HepG2 (cell line): ENCODE data around the gene NOC3L. TPM values are rescaled to one million over a fixed set of nuclear protein-coding genes. Genes with fewer than 3 reads are reported as not detected.

ENCODE experiments used
- ELF1 ChIP-seq: sonication (generic); formaldehyde crosslinking; IDR thresholded peaks from 2 replicates; pipeline ENCODE4 v1.4.0; 2020; ENCODE audit warnings: missing genetic modification reagents
- GPN1 ChIP-seq: sonication (generic); formaldehyde crosslinking; IDR thresholded peaks from 2 replicates; pipeline ENCODE4 v1.5.1; 2020; ENCODE audit warnings: missing genetic modification reagents, borderline replicate concordance
- KMT2A ChIP-seq: sonication (generic); formaldehyde crosslinking; IDR thresholded peaks from 2 replicates; pipeline ENCODE4 v1.4.0; 2020; ENCODE audit warnings: missing genetic modification reagents
- SIX1 ChIP-seq: sonication (generic); formaldehyde crosslinking; IDR thresholded peaks from 2 replicates; pipeline ENCODE4 v1.4.0; 2020; ENCODE audit warnings: missing genetic modification reagents, borderline replicate concordance
- SPEN ChIP-seq: sonication (generic); formaldehyde crosslinking; IDR thresholded peaks from 2 replicates; pipeline ENCODE4 v1.5.1; 2020; ENCODE audit warnings: low read depth, mild to moderate bottlenecking, missing genetic modification reagents
- ZIK1 ChIP-seq: sonication (generic); formaldehyde crosslinking; IDR thresholded peaks from 2 replicates; pipeline ENCODE4 v1.5.0; 2020; ENCODE audit warnings: mild to moderate bottlenecking, low read depth, missing genetic modification reagents, borderline replicate concordance
- ZMYM2 ChIP-seq: sonication (generic); formaldehyde crosslinking; IDR thresholded peaks from 2 replicates; pipeline ENCODE4 v1.8.0; 2022; ENCODE audit warnings: mild to moderate bottlenecking, missing genetic modification reagents
- ZNF251 ChIP-seq: sonication (generic); formaldehyde crosslinking; IDR thresholded peaks from 2 replicates; pipeline ENCODE4 v1.9.0; 2021; ENCODE audit warnings: mild to moderate bottlenecking, missing genetic modification reagents
- ZNF260 ChIP-seq: sonication (generic); formaldehyde crosslinking; IDR thresholded peaks from 2 replicates; pipeline ENCODE4 v1.4.0; 2020; ENCODE audit warnings: missing genetic modification reagents, low read depth, mild to moderate bottlenecking, borderline replicate concordance
- polyA plus RNA-seq, 8 experiments: library from polyadenylated mRNA; depleted of rRNA in 3 of 8; stranded (reverse) in 7 of 8; unstranded in 1 of 8; fragments of >200 nt; fragmentation: Illumina TruSeq in 4 of 8; extraction: Trizol in 4 of 8; gene quantifications; 2 replicates each; pipeline versions ENCODE4 v1.2.1 to v1.2.3, GENCODE V29; 2011 to 2016; ENCODE audit warnings: low read depth in 4 of 8, missing spikeins in 1 of 8, mixed read lengths in 1 of 8; ENCODE audit not compliant: insufficient read depth in 1 of 8
- total RNA-seq, 5 experiments: library from RNA; depleted of rRNA; stranded (reverse); fragments of >200 nt; fragmentation: Illumina TruSeq; extraction: Trizol; gene quantifications; 2 replicates each; pipeline ENCODE4 v1.2.3, GENCODE V29; 2016; ENCODE audit warnings: low read depth in 1 of 5
- TF ChIP-seq, protein P1 (sequence below): sonication (generic); formaldehyde crosslinking; IDR thresholded peaks from 2 replicates; pipeline ENCODE4 v1.5.1; 2020; ENCODE audit warnings: mild to moderate bottlenecking, missing genetic modification reagents, moderate library complexity
- TF ChIP-seq, protein P2 (sequence below): sonication (generic); formaldehyde crosslinking; conservative IDR thresholded peaks from 2 replicates; pipeline ENCODE4 v1.8.0; 2022; ENCODE audit warnings: missing genetic modification reagents
- TF ChIP-seq, protein P3 (sequence below): sonication (generic); formaldehyde crosslinking; IDR thresholded peaks from 2 replicates; pipeline ENCODE4 v1.5.0; 2020; ENCODE audit warnings: missing genetic modification reagents
- TF ChIP-seq, protein P4 (sequence below): sonication (generic); formaldehyde crosslinking; IDR thresholded peaks from 2 replicates; pipeline ENCODE4 v1.9.0; 2022; ENCODE audit warnings: missing genetic modification reagents, mild to moderate bottlenecking, borderline replicate concordance
- TF ChIP-seq, protein P5 (sequence below): sonication (generic); formaldehyde crosslinking; IDR thresholded peaks from 2 replicates; pipeline ENCODE4 v1.4.0; 2020; ENCODE audit warnings: missing genetic modification reagents

The NOC3L gene
- total and polyA plus RNA-seq, 2 of the 13 experiments (the other 11 are each of a cell fraction or from before 2014, with no cell fraction given), result 7.8 to 36.6 TPM

DNA sequence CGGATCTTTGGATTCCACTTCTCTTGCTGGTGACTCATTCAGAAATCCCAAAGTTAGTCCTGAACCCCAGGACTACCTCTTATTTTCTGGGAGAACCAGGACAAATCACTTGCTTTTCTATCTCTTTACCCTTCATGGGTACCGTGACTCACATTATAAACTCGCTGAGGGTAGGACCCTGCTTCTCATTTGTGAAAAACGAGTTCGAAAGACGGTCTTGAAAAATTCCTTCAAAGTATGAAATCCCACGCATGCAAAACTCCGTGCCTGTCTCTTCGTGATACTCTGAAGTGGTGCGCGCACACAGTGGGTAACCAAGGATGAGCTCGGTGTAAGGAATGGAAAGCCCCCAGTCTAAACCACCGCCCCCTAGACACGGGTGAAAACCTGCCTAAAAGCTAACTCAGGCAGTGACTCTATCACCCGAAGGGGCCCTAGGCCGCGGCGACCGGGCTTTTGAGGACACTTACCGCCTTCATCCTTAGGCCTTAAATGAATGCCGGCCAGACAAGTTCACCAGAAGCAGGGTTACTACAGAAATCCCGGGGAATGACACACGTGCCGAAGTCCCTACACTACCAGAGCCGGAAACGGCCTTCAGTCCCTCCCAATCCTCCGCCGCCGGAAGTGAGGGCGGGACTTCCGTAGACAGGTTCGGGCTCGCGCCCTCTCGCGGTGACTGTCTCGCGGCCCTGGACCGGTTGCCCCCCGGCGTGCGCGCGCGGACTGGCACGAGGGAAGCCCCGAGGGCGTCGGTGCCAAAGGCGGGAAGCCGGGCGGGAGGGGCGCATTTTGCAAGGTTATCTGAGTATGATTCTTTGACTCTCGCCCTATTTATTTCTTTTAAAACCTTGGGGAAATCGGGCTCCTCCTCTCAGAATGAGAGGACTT is at the start of gene NOC3L (continued):
- TF ChIP-seq, protein P1, sequence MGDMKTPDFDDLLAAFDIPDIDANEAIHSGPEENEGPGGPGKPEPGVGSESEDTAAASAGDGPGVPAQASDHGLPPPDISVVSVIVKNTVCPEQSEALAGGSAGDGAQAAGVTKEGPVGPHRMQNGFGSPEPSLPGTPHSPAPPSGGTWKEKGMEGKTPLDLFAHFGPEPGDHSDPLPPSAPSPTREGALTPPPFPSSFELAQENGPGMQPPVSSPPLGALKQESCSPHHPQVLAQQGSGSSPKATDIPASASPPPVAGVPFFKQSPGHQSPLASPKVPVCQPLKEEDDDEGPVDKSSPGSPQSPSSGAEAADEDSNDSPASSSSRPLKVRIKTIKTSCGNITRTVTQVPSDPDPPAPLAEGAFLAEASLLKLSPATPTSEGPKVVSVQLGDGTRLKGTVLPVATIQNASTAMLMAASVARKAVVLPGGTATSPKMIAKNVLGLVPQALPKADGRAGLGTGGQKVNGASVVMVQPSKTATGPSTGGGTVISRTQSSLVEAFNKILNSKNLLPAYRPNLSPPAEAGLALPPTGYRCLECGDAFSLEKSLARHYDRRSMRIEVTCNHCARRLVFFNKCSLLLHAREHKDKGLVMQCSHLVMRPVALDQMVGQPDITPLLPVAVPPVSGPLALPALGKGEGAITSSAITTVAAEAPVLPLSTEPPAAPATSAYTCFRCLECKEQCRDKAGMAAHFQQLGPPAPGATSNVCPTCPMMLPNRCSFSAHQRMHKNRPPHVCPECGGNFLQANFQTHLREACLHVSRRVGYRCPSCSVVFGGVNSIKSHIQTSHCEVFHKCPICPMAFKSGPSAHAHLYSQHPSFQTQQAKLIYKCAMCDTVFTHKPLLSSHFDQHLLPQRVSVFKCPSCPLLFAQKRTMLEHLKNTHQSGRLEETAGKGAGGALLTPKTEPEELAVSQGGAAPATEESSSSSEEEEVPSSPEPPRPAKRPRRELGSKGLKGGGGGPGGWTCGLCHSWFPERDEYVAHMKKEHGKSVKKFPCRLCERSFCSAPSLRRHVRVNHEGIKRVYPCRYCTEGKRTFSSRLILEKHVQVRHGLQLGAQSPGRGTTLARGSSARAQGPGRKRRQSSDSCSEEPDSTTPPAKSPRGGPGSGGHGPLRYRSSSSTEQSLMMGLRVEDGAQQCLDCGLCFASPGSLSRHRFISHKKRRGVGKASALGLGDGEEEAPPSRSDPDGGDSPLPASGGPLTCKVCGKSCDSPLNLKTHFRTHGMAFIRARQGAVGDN (CRISPR knock-in tag), result peak; percentile 100
- peak; percentile 98 for TF ChIP-seq SPEN (CRISPR knock-in tag)
- TF ChIP-seq, protein P2, sequence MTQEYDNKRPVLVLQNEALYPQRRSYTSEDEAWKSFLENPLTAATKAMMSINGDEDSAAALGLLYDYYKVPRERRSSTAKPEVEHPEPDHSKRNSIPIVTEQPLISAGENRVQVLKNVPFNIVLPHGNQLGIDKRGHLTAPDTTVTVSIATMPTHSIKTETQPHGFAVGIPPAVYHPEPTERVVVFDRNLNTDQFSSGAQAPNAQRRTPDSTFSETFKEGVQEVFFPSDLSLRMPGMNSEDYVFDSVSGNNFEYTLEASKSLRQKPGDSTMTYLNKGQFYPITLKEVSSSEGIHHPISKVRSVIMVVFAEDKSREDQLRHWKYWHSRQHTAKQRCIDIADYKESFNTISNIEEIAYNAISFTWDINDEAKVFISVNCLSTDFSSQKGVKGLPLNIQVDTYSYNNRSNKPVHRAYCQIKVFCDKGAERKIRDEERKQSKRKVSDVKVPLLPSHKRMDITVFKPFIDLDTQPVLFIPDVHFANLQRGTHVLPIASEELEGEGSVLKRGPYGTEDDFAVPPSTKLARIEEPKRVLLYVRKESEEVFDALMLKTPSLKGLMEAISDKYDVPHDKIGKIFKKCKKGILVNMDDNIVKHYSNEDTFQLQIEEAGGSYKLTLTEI, result no peak
- TF ChIP-seq ELF1 (CRISPR knock-in tag), result peak; percentile 89
- peak; percentile 22; the same call in 1 of the 2 replicates for TF ChIP-seq SIX1
- TF ChIP-seq, protein P3, sequence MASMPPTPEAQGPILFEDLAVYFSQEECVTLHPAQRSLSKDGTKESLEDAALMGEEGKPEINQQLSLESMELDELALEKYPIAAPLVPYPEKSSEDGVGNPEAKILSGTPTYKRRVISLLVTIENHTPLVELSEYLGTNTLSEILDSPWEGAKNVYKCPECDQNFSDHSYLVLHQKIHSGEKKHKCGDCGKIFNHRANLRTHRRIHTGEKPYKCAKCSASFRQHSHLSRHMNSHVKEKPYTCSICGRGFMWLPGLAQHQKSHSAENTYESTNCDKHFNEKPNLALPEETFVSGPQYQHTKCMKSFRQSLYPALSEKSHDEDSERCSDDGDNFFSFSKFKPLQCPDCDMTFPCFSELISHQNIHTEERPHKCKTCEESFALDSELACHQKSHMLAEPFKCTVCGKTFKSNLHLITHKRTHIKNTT (CRISPR knock-in tag), result no peak
- TF ChIP-seq, protein P4, sequence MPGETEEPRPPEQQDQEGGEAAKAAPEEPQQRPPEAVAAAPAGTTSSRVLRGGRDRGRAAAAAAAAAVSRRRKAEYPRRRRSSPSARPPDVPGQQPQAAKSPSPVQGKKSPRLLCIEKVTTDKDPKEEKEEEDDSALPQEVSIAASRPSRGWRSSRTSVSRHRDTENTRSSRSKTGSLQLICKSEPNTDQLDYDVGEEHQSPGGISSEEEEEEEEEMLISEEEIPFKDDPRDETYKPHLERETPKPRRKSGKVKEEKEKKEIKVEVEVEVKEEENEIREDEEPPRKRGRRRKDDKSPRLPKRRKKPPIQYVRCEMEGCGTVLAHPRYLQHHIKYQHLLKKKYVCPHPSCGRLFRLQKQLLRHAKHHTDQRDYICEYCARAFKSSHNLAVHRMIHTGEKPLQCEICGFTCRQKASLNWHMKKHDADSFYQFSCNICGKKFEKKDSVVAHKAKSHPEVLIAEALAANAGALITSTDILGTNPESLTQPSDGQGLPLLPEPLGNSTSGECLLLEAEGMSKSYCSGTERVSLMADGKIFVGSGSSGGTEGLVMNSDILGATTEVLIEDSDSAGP (CRISPR knock-in tag), result peak; percentile 96
- no peak for TF ChIP-seq ZNF260 (CRISPR knock-in tag)
- peak; percentile 96 for TF ChIP-seq ZMYM2 (CRISPR knock-in tag)
- peak; percentile 98 for TF ChIP-seq KMT2A (CRISPR knock-in tag)
- TF ChIP-seq ZIK1 (CRISPR knock-in tag), result peak; percentile 95; the same call in 1 of the 2 replicates
- TF ChIP-seq GPN1 (CRISPR knock-in tag), result 0 out of 2 replicates have a peak, but pooled peaks have one; percentile 67
- TF ChIP-seq, protein P5, sequence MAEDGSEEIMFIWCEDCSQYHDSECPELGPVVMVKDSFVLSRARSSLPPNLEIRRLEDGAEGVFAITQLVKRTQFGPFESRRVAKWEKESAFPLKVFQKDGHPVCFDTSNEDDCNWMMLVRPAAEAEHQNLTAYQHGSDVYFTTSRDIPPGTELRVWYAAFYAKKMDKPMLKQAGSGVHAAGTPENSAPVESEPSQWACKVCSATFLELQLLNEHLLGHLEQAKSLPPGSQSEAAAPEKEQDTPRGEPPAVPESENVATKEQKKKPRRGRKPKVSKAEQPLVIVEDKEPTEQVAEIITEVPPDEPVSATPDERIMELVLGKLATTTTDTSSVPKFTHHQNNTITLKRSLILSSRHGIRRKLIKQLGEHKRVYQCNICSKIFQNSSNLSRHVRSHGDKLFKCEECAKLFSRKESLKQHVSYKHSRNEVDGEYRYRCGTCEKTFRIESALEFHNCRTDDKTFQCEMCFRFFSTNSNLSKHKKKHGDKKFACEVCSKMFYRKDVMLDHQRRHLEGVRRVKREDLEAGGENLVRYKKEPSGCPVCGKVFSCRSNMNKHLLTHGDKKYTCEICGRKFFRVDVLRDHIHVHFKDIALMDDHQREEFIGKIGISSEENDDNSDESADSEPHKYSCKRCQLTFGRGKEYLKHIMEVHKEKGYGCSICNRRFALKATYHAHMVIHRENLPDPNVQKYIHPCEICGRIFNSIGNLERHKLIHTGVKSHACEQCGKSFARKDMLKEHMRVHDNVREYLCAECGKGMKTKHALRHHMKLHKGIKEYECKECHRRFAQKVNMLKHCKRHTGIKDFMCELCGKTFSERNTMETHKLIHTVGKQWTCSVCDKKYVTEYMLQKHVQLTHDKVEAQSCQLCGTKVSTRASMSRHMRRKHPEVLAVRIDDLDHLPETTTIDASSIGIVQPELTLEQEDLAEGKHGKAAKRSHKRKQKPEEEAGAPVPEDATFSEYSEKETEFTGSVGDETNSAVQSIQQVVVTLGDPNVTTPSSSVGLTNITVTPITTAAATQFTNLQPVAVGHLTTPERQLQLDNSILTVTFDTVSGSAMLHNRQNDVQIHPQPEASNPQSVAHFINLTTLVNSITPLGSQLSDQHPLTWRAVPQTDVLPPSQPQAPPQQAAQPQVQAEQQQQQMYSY (CRISPR knock-in tag), result peak; percentile 65; the same call in 1 of the 2 replicates
- peak; percentile 92; the same call in 1 of the 2 replicates for TF ChIP-seq ZNF251
